GM15510 (cell line): ENCODE measurements around the gene TACSTD2.

ENCODE experiments used
- POLR2A ChIP-seq: IDR thresholded peaks from 3 replicates; pipeline ENCODE4 v1.6.1; 2011; ENCODE audit warnings: borderline replicate concordance; ENCODE audit not compliant: insufficient read length; ENCODE audit errors: extremely low read depth

The TACSTD2 gene, protein sequence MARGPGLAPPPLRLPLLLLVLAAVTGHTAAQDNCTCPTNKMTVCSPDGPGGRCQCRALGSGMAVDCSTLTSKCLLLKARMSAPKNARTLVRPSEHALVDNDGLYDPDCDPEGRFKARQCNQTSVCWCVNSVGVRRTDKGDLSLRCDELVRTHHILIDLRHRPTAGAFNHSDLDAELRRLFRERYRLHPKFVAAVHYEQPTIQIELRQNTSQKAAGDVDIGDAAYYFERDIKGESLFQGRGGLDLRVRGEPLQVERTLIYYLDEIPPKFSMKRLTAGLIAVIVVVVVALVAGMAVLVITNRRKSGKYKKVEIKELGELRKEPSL

DNA sequence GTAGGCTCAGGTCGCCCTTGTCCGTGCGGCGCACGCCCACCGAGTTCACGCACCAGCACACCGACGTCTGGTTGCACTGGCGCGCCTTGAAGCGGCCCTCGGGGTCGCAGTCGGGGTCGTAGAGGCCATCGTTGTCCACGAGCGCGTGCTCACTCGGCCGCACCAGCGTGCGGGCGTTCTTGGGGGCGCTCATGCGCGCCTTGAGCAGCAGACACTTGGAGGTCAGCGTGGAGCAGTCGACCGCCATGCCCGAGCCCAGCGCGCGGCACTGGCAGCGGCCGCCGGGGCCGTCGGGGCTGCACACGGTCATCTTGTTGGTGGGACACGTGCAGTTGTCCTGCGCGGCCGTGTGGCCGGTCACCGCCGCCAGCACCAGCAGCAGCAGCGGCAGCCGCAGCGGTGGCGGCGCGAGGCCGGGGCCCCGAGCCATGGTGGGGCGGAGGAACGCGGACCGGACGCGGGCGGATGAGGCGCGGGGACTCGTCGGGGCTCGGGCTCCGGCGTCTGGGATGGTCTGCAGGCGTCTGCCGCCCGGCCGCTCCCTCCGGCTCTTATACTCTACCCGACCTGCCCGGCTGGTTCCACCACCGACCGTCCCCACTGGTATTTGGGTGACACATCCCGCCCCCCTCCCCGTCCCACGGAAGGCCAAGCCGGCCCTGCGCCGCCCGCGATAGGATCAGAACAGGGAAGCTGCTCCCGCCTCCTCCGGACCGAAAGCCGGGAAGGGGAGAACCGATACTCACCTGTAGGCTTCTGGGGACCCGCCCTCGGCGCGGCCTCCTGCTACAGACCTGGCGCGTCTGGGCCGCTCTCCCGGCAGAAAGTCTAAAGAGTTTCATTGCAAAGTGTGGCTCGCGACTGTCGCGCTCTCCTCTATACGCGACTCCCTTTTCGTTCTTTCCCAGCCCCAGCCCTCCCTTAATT is at the start of gene TACSTD2:
Gene TACSTD2 (minus strand): TSS at position 526 of the 927 bp plus-strand sequence. CDS start 96 bp downstream, at position 430.
- no peak for TF ChIP-seq POLR2A

DNA sequence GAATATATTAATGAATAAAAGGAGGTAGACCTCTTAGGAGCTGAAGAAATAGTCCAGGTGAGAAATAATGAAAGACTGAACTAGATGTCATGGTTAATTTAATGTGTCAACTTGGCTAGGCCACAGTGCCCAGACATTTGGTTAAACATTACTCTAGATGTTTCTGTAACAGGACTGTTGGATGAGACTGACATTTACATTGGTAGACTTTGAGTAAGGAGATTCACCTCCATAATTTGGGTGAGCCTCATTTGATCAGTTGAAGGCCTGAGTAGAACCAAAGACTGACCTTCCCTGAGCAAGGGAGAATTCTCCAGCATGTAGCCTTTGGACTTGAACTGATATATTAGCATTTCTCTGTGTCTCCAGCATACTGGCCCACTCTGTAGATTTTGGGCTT is 49.2 kb upstream of the TACSTD2 start:
- no peak for TF ChIP-seq POLR2A

DNA sequence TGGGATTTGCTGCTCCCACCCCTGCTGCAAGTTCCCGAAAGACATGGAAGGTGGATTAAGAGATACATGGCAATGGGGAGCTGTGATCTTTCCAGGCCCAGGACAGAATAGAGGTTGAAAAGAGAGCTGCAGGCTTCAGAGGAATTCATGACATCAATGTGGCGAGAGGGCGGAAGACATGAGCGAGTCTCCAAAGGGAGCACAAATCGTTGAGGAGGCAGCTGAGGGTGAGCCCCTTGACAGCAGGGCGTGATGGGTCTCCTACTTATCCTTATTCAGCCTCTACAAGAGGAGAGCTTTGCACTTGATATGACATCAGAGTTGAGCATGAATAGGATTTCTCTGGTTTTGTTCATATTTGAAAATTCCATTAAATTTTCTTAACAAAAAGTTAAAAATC is 45.5 kb upstream of the TACSTD2 start:
- TF ChIP-seq POLR2A: no peak

DNA sequence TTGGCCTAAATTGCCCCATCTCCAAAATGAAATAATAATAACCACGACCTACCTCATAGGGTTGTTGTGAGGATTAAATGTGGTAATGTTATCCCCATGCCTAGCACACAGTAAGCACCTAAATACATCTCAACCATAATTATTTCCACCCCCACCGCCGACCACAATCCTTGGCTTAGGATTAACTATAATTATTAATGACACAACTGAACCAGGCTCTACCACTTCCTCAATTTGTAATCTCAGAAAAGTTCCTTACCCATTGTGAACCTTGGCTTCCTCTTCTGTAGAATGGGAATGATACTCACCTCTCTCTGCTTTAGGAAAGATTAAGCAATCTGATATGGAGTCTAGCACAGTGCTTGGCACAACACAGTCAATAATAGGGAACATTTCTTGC is 44.3 kb upstream of the TACSTD2 start:
- TF ChIP-seq POLR2A: no peak

DNA sequence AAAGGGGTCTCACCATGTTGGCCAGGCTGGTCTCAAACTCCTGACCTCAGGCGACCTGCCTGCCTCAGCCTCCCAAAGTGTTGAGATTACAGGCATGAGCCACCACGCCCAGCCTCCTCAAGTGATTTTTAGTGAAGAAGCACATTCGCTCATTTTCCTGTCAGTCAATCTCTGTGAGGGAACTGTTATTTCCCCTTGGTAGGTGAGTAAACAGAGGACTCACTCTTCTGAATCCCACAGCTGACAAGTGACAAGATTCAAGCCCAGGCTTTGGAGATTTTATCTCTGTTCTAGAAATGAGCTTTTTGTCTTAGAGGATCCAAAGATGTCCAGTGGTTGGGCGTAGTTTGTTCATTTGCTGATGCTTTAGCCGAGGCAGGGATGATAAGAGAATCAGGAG is 43.9 kb upstream of the TACSTD2 start:
- TF ChIP-seq POLR2A: no peak

DNA sequence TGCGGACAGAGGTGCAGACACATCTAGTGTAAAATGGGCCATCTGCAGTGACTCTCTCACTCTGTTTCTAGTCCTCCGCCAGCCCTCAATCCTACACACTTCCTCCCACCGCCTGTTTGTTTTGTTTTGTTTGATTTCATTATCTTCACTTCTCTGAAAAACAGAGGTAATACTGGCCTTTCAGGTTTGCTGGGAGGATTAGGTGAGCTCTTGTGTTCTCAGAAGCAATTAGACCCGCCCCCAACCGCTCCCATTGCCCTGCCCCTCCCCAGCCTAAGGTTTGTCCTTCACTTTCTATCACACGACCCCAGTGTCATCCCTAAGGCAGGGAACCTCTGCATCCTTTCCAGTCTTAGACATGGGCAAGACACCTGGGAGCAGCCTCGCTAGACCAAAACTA is 43.2 kb upstream of the TACSTD2 start:
- TF ChIP-seq POLR2A: no peak

DNA sequence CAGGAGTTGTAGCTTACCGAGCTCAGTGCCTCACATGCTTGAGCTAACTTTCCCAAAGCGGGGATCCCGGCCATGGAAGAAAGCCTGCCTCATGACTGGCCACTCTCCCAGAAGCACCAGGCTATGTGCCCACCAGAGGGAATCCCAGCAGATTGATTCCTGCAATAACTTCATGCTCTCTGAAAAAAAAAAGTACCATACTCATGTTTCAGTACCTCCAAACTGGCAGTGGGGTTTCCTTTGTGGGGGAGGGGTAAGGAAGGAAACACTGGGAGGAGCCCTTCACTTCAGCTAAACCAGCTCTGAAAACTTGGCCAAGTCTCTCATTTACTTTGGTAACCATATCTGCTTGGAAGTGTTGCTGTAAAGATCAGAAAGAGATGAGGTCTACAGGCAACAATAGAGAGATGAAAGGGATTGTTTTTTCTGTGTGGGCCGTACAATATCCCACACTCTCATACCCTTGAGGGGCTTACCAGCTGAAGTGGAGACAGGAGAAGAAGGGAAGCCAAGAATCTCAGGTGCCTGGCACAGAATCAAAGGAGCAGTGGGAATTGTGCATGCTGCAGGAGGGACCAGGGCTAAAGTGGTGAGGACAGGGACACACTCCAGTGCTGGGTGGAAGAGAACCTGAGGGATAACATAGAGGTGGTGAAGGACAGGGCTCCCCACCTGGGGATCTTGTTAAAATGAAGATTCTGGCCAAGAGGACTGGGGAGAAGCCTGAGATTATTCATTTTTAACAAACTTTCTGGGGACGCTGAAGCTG is 42.4 kb upstream of the TACSTD2 start:
- TF ChIP-seq POLR2A: no peak

DNA sequence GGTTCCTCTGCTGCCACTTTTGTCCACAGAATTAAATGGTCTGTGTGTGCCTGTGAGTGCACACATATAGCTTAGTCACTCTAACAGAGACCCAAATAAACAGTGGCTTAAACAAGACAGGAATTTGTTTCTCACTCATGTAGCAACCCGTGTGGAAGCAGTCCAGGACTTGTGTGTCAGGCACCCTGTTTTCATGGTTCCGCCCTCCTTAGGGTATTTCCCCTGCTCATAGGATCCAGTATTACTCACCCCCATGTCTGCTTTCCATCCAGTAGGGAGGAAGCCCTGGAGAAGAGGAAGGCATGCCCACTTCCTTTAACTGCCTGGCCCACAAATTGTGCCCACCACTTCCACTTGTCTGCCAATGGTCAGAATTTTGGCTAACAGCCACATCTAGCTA is 41.3 kb upstream of the TACSTD2 start:
- TF ChIP-seq POLR2A: no peak

DNA sequence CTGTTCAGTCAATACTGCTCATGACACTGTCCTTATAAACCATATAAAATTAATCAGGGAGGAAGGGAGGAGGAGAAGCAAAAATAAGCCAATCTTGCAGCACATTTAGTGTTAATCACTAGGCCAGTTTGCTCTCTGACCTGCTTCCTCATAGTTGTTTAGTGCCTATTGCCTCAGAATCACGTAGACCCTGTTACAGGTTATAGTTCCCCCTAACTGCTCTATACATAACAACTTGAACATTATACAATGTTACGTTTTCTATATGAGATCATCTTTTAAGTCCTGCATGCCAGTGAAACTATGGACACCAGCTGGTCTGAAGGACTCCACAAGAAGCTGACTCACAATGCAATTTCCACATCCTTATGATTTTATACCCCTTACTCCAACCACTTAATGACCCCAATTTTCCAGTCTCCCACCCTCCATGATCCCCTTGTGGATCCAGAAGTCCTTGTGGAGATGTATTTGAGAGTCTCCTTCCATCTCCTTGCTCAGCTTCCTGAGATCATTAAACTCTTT is 34.9 kb upstream of the TACSTD2 start:
- no peak for TF ChIP-seq POLR2A

DNA sequence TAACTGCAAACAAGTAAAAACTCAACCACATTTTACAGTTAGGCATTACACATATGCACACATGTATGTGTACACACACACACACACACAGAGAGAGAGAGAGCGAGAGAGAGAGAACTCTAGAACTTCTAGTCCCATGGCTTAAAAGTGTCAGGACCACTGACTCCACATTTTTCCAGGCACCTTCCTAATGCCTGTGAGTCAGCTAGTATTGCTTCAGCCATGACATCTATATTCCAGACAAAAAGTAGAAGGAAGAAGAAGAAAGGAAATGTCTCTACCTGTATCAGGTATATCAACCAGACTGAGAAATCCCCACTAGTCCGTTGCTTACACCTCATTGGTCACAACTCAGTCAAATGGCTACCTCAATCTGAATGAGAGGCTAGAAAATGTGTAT is 31.9 kb upstream of the TACSTD2 start:
- no peak for TF ChIP-seq POLR2A

DNA sequence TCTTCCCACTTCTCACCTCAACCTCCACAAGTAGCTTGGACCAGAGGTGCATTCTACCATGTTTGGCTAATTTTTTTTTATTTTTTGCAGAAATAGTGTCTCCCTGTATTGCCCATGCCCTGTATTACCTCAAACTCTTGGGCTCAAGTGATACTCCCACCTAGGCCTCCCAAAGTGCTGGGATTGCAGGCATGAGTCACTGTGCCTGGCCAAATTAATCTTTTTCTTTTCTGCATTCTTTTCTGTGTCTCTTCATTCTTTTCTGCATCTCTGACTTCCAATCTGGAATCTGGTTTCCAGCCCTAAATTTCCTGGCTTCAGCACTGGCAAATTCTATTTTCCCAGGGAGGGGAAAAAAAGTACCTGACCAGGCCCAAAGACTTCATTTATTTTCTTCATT is 31.2 kb upstream of the TACSTD2 start:
- TF ChIP-seq POLR2A: no peak

DNA sequence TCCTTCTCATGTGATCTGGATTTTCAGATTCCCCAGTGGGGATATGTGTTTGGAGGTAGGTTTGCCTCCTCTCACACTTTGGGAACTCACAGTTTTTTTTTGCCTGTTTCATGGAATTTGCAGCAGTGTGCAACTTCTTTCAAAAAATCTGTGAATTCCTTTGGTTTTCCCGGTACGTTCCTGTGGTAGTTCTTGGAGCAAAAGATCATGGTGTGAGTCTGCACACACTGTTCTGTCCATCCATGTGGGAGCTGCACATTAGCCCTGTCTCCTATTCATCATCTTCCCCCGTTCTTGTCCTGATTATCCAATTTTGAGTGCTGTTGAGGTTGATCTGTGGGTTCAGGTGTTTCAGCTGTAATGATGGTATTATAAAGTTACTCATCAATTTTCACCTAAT is 30.3 kb upstream of the TACSTD2 start:
- TF ChIP-seq POLR2A: no peak

DNA sequence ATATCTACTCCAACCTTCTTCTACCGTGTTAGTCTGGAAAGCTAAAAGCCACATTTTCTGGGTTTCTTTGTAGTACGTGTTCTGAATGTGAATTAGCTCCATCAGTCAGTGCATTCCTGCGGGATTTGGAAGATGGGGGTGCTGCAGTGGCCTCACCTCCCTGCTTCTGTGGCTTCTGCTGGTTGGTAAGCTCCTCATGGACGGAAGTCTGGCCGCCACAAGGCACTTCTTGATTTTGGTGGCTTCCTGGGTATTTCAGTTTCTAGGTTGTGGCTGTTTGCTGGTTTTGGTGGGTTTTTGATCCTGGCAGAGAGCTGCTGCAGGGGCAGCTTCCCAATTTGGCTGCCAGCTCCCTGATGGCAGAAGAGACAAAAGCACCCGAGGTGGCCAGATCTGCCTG is 20.9 kb upstream of the TACSTD2 start:
- no peak for TF ChIP-seq POLR2A

DNA sequence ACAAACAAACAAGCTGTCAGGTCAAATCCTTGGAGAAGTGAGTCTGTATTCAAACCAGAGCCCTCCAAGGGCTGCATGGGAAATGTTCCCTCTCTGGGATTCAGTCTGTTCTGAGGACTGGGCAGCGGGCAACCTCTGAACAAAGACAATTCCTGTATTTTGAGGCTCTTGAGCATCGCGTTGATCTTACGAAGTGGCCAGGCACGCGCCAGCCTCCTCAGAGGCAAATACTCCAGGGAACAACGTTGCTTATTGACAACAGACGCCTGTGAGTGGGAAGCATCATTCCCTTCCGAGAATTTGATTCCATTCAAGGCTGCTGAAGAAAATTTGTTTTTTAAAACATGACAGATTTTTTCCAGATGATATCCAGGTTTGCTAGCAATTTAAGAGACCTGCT is 20.0 kb upstream of the TACSTD2 start:
- no peak for TF ChIP-seq POLR2A

DNA sequence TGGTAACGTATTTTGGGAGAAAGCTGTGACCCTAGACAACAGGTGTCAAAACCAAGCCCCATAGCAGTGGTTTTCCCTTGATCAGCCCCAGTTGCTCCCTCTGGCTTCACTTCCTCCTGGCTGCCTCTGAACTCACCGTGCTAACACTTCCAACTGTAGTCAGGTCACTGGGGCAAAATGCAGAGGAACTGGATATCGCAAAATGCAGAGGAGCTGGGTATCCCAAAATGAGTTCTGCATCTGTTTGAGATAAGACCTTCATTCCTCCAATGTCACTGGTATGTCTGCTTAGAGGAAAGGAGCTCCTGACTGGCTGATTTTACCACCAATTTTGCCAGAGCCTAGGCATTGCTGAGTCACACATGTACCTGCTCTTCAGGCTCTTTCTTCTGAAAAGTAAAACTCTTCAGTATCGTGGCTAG is 19.6 kb upstream of the TACSTD2 start:
- TF ChIP-seq POLR2A: no peak

DNA sequence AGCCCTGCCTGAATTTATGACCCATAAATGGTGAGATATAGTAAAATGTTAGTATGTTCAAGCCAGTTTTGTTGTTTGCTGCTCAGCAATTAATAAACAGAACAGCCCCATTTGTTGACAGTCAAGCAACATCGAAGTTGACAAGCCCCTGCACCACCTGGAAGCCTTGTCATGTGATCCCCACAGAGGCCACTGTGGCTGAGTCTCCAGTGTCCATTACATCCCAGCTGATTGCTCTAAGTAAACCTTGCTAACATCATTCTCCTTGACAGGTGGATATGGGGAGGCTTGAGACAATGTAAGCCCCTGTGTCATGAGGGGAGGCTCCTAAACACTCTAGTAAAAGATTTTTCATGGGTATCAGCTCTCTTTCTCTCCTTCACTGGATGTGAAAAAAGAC is 17.5 kb upstream of the TACSTD2 start:
- TF ChIP-seq POLR2A: no peak
